GM18909 (cell line): ENCODE results near the gene SMG7.
A peak's percentile ranks its signal among the peaks of the same experiment; 100 is the strongest.

ENCODE experiments used
- ATAC-seq: cut with Tn5 transposase; IDR thresholded peaks from one replicate; pipeline ENCODE4 v1.9.1; 2021; ENCODE audit warnings: mild to moderate bottlenecking; ENCODE audit not compliant: unreplicated experiment, poor library complexity

SMG7 gene

GRCh38 chr1:183470147-183470960 lies 1.9 kb upstream of the SMG7 start:
- peak; percentile 42 for ATAC-seq

DNA sequence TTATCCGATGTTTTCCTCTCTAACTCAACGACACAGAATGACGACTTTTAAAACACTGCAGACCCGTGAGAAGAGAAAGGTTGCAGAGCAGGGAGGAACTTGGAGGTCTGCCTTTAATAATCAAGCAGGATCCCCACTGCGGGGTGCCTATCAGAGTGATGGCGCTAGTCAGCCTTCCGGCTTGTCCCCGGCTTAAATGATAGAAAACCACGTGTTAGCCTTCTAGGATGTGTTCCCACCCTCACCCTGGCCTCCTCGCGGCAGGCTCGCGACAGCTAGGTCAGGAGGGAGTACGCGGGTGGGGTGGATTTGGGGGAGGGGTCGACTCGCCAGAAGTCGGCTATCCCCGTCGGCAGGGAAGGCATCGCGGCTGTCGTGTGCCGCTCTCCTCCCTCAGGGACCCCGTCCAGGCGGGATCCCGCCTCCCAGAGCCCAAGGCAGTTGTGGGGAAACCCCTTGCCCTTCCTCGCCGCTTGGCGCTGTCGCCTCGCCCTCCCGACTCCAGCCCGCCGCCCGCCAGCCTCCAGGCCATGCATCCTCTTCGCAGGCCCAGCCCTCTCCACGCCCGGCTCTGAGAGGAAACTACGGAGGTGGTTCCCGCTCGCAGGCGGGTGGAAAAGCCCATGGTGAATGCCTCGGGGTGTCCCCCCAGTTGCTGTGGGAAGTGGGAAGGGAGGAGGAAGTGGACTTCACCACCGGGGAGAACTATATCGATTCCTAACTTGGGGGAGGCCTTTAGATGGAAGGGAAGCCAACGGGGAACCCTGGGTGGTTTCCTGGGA lies 1.1 kb upstream of the SMG7 start:
- peak; percentile 34 for ATAC-seq

GRCh38 chr1:183471743-183472487 lies 384 bp upstream of the SMG7 start:
- peak; percentile 52 for ATAC-seq

DNA sequence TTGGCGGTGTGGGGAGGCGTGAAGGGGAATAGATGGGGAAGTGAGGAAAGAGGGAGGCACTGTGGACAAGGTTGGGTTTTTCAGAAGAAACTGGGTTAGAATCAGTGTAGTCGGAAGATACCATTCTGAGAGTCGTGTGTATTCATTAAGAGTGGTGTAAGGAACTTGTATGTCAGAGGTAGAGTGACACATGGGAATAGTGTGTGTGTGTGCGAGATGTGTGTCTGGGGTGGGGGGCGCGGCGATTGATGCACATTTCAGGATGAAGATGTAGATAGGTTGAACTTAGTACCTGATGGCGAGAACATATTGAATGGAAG lies 878 bp downstream of the SMG7 start:
- ATAC-seq, result no peak

- ATAC-seq, result no peak
Observed at GRCh38 chr1:183476081-183476480, 3.8 kb downstream of the SMG7 start.

DNA sequence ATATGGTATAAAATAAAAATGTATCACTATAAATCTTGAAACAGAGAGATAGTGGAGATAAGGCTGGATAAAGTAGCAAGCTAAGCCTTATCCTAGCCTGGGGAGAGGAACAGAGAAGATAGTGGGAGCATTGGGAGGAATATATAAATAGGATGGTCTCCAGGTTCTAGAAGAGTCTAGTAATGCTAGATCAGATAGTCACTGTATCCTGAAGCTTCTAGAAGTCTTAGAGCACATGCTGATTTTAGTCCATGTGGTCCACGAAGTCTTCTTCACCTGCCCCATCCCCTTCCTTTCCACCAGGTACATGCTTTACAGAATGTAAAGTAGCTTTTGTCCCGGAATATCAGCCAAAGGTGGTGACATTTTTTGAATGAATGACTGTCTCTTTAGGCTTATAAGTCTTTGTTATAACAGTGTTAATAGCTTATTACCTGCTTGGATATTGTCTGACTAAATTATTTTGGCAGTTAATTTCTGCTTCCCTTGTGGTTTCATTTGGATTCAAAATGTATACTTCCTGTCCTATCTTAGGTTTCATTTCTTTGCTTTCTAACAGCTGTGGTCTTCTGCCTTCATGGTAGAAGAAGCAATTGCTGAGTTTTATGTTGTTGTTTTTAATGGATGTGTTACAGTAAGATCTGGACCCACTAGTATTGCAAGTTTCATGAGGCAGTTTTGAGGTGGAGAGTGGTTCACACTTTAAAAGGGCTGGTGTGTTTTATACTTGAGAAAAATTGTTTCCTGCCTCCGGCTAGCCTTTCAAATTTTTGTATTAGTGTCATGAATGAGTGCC lies 5.9 kb downstream of the SMG7 start:
- ATAC-seq, result peak; percentile 48

DNA sequence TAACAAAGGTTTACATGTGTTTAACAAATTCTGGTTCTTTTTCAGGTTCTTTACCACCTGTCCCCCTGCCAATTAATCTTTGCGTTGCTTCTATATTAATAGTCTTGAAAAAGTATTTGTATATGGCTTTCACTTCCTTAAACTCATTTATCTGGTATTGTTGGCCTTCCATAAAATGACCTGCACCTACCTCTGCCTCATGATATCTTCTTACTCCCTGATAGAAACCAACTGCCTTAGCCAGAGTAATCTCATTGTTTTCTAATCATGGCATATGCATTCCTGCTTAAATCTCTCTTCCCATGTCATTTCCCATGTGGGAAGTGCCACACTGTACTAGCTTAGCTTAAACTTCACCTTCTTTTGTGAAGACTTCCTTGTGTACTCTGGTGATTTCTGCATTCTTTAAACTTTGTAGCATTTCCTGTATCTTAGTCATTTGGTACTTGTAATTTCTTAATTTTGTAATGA lies 8.7 kb downstream of the SMG7 start:
- peak; percentile 63 for ATAC-seq

- no peak for ATAC-seq
Observed at GRCh38 chr1:183483224-183483623, 10.9 kb downstream of the SMG7 start.

DNA sequence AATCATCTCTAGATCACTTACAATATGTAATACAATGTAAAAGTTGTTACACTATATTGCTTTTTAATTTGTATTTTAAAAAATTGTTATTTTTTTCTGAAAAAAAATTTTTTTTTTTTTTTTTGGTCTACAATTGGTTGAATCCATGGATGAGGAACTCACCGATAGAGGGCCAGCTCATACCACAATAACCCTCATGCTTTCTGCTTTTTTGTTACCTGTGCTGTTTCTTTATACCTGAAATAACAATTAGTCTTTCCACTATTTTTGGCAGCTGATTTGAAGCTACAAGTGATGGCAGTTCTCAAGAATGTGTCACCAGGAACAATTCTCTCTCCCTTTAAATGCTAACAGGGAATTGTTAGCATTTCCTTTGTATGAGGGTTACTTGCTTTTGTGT lies 12.0 kb downstream of the SMG7 start:
- ATAC-seq, result no peak

DNA sequence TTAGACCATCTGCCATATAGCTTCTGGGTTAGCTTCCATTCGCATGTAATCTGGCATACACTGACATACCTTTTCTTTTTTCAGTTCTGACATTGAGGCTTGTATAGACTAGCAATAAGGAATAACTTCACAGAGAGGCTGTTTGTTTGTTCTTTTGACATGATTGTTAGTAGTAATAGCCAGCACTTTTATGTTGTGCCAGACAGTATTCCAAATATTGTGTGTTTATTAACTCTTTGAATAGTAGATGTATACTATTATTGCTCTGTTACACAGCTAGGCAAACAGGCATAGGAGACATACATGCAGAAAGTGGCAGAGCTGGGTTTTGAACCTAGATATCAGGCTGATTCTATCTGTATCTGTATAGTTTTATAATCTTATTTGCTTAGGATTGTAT lies 12.6 kb downstream of the SMG7 start:
- ATAC-seq, result no peak

DNA sequence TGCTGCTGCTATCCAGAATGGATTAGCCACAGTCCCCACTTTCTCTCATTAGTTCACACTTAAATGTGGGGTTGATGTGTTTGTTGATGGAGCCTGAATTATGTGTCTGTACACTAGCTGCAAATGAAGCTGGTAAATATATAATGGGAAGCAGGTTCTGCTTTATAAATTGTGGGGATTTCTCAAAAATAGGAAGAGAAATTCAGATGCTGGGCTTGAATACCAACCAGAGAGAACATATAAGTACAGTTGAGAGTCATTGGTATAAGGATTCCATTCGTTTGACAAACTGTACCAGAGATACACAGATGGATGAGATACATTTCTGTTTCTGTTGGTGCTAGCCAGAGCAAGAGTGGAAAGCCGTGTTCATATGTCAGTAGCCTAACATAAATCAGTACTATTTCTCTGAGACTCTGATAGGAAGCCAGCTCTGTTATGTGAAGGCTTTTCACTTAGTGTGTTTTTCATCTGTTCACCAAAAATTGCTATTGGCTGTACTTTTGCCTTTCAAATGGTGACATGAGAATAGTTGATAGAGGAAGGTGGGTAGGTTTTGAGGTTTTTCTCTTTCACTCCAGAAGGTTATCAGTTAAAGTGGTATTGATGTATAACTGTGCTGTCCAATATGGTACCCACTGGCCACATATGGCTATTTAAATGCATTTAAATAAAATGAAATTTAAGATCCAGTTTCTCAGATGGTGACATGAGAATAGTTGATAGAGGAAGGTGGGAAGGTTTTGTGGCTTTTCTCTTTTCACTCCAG lies 15.6 kb downstream of the SMG7 start:
- no peak for ATAC-seq

- no peak for ATAC-seq
Observed at GRCh38 chr1:183490932-183491331, 18.6 kb downstream of the SMG7 start.

- no peak for ATAC-seq
Observed at GRCh38 chr1:183493540-183494245, 21.4 kb downstream of the SMG7 start.

DNA sequence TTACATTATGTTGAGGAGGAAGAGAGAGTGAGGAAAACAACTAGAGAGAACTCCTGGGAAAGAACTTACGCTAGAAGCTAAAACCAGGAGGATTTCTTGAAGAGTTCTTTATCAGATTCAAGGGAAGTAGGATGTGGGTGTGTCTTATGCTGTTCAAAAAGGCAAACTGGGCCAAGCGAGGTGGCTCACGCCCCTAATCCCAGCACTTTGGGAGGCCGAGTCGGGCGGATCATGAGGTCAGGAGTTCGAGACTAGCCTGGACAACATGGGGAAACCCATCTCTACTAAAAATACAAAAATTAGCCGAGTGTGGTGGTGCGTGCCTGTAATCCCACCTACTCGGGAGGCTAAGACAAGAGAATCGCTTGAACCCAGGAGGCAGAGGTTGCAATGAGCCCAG lies 23.1 kb downstream of the SMG7 start:
- no peak for ATAC-seq

DNA sequence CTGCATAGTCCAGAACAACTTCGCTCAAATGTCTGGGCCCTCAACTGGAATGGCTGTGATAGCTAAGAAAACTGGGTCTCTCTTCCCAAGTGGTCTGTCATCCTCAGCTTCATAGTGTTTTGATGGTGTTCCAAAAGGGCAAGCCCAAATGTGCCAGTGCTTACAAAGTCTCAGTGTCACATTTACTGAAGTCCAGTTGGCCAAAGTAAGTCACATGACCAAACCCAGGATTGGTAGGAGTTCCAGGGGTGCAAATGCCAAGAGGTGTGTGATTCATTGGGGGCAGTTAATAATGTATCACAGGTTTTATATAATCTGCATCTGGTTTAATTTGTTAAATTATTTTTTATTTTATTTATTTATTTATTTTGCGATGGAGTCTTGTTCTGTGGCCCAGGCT lies 24.9 kb downstream of the SMG7 start:
- no peak for ATAC-seq

- ATAC-seq, result no peak
Observed at GRCh38 chr1:183498342-183498991, 26.2 kb downstream of the SMG7 start.

DNA sequence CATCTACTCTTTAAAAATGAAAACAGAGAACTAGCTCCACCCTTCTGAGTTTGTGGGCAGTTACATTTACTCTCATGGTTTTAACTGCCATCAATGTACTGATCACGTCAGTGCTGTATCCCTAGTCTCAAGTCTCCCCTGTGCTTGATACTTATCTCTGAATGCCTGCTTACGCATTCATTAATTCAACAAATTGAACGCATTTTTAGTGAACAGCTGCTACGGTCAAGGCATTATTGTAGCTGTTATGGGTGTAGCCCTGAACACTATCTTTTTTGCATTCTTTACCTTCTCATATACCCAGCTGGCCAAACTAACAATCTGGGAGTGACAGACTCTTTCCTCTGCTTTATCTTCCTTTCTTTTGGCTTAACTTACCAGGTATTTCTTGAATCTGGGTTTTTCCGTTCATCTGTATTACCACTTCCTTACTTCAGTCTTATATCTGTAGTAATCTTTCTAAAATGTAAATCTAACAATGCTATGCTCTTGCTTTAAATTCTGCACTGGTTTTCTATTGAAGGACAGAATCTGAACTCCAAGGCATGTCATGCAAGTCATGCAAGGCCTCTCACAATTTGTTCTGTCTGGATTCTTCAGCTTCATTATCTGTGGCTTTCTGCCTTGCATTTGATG lies 33.3 kb downstream of the SMG7 start:
- no peak for ATAC-seq

- ATAC-seq, result no peak
Observed at GRCh38 chr1:183506561-183506960, 34.3 kb downstream of the SMG7 start.
